LoVo (cell line): ENCODE data around the gene CCDC136.

Source experiments
- DNase-seq: peaks from one replicate; pipeline ENCODE4 v3.0.0-alpha.2; 2016; ENCODE audit warnings: low spot score

The CCDC136 gene

DNA sequence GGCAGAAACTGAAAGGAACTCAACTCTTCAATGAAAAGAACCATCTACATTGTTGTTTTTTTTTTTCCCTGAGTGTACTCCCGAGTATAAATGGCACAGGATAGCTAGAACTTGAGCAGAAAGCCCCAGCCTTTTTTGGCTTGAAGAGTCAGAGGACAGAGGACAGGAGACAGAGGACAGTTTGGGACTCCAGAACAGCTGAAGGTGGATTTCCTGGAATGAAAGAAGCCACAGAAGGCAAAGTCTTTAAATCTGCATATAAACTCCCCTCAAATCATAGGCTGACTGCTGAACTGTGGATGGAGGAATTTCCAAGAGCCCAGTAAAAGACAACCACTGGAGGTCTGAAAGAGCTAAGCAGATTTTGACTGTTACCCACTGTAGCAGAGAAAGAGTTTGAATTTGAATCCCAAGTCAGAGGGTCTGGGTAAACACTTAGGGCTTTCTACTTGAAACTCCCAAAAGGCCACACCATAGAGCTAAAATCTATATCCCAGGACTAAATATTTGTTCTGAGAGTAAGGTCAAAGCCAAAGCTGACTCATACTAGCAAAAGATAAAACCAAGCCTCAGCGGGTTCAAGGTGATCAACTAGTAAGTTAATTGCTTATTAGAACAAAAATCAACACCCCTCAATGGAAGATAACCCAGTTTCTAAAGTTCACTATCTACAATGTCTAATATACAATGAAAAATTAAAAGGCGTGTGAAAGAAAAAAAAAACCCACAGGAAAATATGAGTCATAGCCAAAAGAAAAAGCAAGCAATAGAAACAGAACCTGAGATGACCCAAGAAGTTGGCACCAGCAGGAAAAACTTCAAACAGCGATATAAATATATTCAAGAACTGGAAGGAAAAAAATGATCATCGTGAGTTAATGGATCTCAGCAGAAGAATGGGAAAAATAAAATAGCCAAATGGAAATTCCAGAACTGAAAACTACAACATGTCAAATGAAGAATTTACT lies 14.3 kb upstream of the CCDC136 start:
- DNase-seq, result peak; percentile 22

DNA sequence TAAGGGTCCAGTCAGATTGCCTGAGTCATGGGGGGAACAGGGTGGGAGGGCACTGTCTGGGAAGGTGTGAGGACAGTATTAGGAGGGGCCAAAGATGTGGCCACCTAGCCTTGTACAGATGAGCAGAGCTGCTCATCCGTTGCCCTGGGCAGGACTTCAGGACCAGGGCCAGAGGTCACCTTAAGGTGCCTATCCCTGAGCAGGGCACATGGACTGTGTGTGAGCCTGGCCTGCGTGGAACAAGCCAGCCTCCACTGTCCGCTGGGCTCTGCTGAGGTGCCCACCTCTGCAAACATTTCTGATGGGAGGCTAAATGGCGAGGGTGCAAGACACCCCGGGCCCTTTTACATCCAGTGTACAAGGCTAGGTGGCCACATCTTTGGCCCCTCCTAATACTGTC lies 12.8 kb upstream of the CCDC136 start:
- DNase-seq, result no peak

DNA sequence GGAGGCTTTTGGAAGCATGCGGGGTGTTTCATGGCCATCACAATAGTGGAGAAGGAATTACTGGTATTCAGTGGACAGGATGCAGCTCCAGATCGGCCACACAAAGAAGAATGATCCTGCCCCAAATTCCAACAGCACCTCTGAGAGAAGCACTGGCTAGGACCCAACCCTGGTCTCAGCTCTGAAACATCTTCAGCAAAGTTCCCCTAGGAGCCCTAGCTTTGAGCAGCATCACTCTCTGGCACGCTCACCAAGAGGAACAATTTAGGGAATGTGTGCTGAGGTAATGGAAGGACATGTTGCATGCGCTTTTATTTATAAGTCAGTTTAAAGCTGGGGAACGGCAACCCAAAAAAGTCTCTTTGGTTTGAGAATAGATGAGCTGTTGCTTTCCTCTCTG lies 10.6 kb upstream of the CCDC136 start:
- DNase-seq, result no peak

DNA sequence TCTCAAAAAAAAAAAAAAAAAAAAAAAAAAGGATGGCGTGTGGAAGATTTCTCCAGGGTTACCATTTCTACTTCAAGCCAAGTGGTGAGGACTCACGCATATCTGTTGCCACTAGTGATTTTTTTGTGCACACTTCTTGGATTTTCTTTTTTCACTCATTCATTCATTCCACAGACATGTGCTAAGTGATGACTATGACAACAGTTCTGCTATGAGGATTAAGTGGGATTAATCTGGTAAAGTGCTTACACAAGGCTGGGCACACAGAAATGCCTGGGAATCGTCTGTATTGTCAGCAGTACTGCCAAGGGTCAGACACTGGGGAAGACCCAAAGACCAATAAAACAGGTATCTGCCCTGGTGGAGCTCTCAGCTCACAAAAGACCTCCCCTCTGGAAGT lies 9.9 kb upstream of the CCDC136 start:
- no peak for DNase-seq

DNA sequence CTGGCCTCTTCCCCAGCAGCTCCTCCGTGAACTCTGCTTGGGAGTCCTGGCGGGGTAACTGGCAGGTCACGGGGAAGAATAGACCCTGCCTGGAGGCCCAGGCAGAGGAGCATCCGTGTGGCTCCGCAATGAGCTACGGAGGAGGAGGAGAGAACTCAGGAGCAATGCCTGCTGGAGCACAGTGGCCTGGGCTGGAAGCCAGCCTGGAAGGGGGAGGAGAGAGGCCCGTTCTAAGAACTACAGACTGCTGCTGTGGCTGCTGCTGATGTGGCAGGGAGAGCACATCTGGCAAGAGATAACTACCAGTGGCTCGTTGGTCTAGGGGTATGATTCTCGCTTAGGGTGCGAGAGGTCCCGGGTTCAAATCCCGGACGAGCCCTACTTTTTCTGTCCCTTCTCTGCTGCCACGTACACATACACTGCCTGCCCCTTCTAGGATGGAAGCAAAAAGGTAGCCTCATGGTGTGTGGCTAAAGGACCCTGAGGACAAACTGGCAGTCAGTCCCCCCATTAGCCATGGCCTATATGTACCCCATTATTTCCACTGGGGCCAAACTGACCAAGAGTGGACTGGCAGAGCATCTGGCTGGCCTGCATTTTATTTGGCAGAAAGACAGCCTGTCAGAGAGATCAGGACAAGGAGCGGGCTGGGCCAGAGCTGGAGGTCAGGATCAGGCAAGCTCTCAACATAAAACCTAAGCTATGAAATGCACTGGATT lies 8.5 kb upstream of the CCDC136 start:
- no peak for DNase-seq

DNA sequence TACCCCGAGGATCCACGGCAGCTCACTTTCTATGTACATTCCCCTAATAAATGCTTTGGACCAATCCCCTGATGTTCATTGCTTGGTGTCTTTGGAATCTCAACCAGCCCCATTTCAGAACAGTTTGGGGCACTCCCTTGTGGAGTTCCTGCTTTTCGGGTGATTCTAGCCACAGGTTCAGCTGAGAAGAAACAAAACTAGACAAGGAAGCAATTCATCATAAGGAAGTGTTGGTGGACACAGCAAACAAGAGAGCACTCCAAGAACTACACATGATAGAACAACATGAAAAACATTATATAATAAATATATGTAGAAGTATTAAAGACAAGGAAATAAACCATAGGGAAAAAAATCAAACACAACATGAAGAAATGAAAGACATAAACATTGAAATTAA lies 6.0 kb upstream of the CCDC136 start:
- DNase-seq, result no peak

DNA sequence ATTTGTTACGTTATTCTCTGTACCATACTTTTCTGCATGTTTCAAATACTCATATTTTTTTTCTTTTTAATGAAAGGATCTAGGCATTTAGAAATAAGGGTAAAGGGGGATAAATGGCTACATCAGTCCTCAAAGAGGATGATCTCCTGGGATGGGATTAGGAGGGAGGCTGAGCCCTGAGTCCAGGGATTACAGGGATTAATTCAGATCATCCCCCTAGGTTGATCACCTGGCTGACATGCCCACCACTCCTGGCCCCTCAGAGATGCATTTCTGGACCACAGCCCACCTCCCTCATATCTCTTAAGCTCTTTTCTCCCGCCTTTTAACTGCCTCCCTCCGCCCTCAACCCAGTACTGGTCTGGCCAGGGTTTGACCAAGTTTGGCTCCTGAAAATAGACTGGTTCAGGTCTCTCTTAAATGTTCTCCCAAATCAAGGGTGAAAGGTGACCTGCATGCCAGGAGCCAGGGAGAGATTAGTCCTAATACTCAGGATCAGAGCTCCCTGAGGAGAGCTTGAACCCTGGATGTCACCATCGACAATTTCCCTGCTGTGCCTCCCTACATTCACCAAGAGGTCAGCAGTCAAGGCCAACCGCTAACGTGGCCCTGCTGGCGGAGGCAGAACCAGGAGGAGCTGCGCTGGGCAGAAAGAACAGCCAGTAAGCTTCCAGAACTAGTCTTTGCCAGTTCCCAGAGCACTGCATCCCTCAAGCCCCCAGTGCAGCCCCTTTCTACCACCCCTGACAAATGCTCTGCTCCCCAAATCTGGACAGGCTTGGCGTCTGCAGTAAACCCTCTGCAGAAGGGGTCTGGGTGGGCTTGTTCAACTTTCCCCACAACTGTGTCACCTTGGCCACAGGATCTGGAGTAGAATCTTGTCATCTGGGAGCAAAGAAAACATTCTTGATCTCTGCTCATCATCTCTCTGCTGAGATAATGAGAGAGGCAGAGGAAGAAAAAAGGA lies 3.0 kb upstream of the CCDC136 start:
- no peak for DNase-seq

DNA sequence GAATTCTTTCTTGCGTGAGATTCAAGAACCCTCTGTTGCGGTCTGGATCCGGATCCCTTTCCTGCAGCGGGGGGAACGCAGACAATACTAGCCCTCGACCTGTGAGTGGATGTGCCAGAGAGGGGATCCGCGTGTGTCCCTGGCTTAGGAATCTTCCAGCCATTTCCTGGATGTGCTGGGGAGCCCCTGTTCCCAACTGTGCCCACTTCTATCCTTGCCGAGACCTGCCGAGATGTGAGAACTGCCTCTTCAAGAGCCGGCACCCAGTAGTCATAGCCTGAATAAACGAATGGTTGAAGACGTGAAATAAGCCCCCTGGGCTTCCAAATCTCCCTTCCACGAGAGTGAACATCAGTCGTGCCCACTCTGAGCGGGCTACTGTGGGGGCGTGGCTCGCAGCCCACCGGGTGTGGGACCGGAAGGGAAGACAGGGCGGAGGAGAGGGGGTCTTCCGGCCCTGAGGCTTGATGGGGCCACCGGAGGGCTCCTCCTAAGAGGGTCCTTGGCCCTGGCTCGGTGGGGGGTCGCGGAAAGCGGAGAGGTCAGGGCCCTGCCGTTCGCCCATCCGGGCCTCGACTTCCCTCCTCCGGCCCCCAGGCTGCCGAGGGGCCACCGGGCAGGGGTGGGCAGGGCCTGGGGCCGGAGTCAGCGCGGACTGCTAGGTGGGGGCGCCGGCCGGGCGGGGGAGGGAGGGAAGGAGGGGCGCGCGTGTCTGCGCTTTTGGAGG lies 1.3 kb upstream of the CCDC136 start:
- no peak for DNase-seq

DNA sequence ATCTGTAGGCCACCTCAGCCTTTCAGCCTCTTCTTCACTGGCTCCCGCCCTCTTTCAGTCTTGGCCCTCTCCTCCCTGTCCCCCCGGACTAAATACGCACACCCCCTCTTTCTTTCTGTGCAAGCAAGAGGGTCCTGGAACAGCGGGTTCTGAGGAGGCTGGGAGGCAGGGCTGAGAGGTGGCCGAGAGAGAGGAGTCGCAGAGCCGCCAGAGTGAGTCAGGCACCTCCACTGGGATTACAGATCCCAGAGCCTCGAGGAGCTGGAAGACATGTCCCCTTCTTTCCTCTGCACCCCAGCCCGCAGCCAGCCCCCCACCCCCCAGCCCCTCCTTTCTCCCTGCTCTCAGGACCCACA lies 182 bp downstream of the CCDC136 start:
- no peak for DNase-seq

DNA sequence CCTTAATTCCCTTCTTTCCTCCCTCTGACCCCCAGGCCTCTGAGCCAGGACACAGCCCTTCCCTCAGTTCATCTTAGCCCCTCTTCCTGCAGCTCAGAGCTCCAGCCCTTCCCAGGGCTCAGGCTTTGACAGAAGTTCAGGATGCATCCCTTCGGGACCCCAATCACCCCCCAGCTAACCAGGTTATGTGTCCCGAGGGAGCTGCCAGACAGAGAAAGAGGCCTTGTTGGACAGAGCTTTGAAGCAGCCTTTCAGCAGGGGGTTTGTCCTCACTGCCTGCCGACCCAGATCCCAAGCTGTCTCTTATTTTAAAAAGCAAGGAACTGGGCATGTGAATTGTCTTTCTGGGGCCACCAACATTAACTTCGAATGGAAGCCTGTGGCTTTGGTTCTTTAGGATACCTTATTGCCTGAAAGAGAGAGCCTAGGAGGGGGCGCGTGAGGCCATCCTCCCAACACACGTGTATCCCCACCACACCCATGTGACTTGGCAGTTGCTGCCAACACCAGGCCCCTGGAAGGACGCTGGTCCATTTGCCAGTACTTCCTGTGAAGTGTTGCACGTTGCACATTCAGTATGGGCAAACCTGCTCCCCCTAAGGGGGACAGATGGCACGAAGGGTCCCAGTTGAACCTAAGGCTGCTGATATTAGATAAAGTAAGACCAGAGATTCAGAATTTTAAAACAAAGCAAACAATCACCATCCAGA lies 858 bp downstream of the CCDC136 start:
- no peak for DNase-seq

DNA sequence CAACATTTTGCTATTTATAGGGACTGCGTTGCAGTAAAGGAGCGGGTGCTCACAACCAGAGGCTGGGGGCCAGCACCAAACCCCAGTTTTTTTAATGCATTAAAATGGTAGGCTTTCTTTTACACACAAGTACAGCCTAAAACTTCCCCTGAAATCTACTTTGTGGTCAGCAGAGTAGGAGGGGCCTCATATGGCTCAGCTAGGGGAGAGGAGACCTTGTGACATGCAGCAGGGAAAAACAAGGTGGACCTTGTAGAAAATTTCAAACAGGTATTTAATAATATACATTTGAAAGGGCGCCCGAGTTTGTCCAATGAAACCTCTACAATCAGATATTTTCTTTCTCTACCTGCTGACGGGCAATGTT lies 1.4 kb downstream of the CCDC136 start:
- DNase-seq, result no peak

DNA sequence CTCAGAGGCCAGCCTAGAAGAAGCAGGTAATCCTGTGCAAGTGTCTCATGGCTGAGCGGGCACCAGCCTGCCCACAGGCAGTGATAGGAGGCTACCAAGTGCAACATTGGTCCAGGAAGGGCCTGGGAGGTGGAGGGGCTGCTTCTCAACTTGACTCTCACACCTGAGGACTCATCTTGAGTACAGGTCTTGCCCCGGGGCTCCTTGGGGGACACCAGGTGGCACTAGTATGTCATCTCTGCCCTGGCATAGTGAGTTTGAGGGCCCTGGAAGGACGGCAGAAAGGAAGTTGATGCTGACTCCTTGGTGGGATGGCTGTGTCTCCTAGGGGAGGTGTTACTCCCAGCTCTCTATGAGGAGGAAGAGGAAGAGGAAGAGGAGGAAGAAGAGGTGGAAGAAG lies 2.3 kb downstream of the CCDC136 start:
- DNase-seq, result no peak

DNA sequence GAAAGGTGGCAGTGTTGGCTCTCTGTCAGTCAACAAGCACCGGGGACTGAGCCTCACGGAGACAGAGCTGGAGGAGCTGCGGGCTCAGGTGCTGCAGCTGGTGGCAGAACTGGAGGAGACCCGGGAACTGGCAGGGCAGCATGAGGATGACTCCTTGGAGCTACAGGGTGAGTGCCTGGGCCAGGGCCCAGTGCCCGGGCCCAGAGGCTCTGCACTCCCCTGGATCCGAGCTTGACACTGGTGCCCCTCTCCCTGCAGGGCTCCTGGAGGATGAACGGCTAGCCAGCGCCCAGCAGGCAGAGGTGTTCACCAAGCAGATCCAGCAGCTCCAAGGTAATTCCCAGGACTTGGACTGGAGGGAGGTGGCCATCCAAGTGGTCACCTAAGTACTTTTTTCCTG lies 2.7 kb downstream of the CCDC136 start:
- no peak for DNase-seq

DNA sequence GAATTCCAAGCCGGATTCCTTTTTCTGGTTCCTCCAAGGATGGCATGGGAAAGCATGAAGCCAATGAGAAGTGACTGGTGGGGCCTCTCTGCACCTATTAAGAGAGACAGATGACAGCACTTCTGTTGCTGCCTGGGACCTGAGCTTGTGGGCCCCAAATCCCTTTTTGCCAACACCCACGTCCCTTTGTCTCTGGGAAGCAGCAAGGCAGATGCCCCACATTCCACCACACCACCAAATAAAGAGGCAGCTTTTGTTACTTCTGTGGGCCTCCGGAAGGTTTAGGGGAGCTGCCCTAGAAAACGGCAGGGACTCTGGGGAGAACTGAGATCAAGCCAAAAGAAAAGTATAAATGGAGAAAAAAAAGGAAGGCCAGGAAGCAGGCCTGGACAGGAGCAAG lies 3.4 kb downstream of the CCDC136 start:
- no peak for DNase-seq

DNA sequence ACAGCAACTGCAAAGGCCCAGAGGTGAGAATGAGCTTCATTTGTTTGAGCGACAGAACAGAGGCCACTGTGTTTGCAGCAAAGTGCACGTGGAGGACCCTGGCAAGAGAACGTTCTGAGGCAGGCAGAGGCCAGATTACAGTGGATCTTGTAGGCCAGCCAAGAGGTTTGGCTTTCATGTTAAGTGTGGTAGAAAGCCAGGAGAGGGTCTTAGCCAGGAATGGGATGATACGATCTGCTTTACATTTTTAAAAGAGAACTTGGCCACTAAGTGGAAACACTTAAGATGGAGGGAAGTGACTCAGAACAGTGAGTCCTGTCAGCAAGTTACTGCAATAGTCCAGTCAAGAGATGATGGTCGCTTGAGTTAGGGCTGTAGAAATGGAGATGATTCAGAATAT lies 4.6 kb downstream of the CCDC136 start:
- DNase-seq, result no peak

DNA sequence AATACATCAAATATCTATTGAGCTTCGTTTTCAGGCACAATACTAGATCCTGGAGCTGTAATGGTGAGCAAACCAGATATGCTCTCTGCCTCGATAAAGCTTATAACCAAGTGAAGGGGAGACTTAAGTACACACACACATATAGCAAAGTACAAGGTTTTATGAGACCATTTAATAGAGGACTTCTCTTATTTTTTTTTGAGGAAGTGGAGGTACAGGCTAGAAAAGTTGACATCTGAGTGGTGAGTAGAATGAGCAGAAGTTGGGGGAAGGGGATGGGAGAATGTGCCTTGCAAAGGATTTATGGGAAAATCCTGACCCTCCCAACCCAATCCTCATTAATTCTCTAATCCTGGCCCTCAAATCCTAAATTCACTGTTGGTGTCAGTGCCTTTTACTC lies 7.7 kb downstream of the CCDC136 start:
- DNase-seq, result no peak

DNA sequence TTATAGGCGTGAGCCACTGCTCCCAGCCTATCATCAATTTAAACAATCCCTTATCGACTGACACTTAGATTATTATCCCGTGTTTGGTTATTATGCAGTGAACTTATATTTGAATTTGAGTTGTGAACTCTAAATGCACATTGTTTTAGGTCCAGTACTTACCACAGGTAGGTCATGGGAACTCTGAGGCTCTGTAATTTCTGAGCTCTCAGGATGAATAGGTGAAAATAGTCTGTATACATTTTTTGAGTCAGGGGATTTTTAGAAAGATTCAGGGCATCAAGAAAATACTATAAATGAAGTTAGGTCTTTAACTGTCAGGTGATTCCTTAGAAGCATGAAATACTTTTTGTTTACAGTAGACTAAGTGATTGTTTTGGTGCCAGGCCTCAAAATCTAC lies 8.8 kb downstream of the CCDC136 start:
- no peak for DNase-seq

DNA sequence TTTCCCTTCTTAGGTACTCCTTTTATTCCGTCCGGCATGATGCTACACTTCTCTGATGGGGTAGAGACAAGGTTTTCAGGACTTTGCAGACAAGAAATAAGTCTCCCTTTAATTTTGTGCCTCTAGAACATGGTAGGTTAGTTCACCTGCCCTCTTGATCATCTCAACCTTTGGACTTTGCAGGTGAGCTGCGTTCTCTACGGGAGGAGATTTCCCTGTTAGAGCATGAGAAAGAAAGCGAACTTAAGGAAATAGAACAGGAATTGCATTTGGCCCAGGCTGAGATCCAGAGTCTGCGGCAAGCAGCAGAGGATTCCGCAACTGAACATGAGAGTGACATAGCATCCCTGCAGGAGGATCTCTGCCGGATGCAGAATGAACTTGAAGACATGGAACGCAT lies 9.2 kb downstream of the CCDC136 start:
- no peak for DNase-seq

DNA sequence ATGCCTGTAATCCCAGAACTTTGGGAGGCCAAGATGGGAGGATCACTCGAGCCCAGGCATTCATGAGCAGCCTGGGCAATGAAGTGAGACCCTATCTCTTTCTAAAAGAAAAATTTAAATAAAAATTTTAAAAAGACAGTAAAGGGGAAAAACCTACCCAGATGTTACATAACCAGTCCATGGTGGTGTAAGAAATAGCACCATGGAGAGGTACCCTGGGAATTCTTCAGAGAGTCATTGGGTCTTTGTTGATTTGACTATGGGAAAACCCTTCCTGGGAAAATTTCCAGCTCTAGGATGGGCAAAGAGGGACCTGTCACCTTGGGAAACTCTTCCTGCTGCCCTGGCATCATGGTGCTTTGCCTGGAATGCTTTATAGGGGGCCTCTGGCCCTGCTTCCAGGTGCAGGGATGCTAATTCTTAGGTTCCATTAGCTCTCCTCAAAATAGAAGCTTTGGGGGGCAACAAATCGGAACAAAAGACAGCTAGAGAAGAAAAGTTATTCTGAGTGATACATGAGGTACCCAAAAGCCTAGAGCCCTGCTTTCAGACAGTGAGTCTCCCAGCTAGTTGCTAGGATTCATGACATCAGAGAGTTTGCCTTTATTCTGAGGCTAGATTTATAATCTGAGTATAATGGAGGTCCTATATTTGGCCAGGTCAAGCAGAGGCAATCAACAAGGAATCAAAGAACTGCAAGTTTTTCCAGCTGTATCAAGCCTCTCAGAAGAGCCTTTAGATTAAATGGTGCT lies 10.1 kb downstream of the CCDC136 start:
- no peak for DNase-seq

DNA sequence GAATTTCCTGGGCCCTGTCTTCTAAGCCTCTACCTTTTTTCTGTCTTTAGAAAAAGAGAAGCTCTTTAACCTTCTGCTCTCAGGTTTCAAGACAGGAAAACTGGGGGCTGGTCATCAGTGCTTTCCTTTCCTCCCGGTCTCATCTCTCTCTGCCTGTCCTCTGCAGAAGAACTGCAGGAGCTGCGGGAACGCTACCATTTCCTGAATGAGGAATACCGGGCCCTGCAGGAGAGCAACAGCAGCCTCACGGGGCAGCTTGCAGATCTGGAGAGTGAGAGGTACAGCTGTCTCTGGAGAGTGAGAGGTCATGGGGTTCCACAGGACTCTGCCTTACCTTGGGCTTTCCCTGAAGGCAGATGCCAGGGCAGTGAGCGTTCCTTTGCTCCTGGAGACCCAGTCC lies 12.7 kb downstream of the CCDC136 start:
- DNase-seq, result no peak
